Nephron (organoid): ENCODE measurements around the gene CASS4.

Source experiments
- H3K27ac Mint-ChIP-seq, 3 experiments: 2 replicates each; pipeline ENCODE4 v1.8.0; 2020; ENCODE audit warnings: mixed read lengths in 3 of 3, mild to moderate bottlenecking in 2 of 3, moderate library complexity in 1 of 3
- H3K27me3 Mint-ChIP-seq: 2 replicates; pipeline ENCODE4 v1.8.0; 2021; ENCODE audit warnings: low read depth, mild to moderate bottlenecking, moderate library complexity, mixed read lengths
- H3K36me3 Mint-ChIP-seq: 2 replicates; pipeline ENCODE4 v1.8.0; 2020; ENCODE audit warnings: low read depth, mixed read lengths
- H3K4me1 Mint-ChIP-seq: 2 replicates; pipeline ENCODE4 v1.8.0; 2020; ENCODE audit warnings: mixed read lengths
- H3K4me3 Mint-ChIP-seq, 3 experiments: 2 replicates each; pipeline ENCODE4 v1.8.0; 2020; ENCODE audit warnings: mild to moderate bottlenecking in 3 of 3, mixed read lengths in 3 of 3, moderate library complexity in 2 of 3
- H3K9me3 Mint-ChIP-seq: 2 replicates; pipeline ENCODE4 v1.8.0; 2020; ENCODE audit warnings: mixed read lengths
- TF ChIP-seq, protein P1 (sequence below), 3 experiments: fragments of 200-600 bp; sonication (generic); IDR thresholded peaks; one replicate each; pipeline ENCODE4 v1.5.0; 2021; ENCODE audit warnings: antibody characterized with exemption in 3 of 3; ENCODE audit not compliant: unreplicated experiment in 3 of 3

CASS4 gene, protein sequence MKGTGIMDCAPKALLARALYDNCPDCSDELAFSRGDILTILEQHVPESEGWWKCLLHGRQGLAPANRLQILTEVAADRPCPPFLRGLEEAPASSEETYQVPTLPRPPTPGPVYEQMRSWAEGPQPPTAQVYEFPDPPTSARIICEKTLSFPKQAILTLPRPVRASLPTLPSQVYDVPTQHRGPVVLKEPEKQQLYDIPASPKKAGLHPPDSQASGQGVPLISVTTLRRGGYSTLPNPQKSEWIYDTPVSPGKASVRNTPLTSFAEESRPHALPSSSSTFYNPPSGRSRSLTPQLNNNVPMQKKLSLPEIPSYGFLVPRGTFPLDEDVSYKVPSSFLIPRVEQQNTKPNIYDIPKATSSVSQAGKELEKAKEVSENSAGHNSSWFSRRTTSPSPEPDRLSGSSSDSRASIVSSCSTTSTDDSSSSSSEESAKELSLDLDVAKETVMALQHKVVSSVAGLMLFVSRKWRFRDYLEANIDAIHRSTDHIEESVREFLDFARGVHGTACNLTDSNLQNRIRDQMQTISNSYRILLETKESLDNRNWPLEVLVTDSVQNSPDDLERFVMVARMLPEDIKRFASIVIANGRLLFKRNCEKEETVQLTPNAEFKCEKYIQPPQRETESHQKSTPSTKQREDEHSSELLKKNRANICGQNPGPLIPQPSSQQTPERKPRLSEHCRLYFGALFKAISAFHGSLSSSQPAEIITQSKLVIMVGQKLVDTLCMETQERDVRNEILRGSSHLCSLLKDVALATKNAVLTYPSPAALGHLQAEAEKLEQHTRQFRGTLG

DNA sequence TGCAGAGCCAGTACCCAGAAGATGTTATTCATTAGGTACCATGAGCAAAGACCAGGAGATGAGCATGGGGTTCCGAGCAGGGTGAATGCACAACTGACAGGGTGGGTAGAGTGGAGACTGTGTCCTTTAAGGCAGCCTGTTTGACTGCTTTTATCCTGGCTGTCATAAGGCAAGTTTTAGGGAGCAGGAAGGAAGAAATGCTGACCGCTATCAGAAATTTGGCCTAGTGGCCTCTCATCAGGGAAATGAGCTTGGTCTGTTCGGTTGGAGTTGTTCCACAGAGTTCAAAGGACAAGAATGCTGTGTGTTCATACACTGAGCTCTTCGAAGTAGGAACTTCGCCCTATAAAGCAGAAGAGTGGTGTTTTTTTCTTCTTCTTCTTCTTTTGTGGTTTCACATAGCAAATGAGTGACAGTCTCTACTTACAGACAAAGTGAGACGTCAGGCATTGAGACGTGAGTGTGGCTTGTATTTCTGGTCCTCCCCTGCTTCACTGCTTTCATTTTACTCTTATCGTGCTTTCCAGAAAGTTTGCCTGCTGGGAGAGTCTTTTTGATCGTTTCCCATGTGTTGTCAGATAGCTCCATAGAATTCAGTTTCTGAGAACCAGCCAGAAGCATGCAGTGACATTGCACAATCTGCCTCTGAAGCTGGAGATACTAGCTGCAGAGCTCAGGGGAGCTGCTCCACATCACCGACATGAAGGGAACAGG, at the start of gene CASS4:
Gene CASS4, plus strand, starts transcription at position 502 of the 714 bp plus-strand sequence. Its CDS starts 199 bp downstream, at position 701.
- peaks cover 25% of the 10 kb centered on the region for H3K36me3 Mint-ChIP-seq
- H3K9me3 Mint-ChIP-seq, result no peaks in the 10 kb centered on the region
- H3K27ac Mint-ChIP-seq, result peak within 1 kb of the TSS; percentile 86 to 96 (median 91)
- peaks cover 23% of the 10 kb centered on the region for H3K4me1 Mint-ChIP-seq
- no peaks in the 10 kb centered on the region for H3K27me3 Mint-ChIP-seq
- H3K4me3 Mint-ChIP-seq, result peak within 1 kb of the TSS; percentile 47 to 76 (median 57)
- TF ChIP-seq, protein P1, sequence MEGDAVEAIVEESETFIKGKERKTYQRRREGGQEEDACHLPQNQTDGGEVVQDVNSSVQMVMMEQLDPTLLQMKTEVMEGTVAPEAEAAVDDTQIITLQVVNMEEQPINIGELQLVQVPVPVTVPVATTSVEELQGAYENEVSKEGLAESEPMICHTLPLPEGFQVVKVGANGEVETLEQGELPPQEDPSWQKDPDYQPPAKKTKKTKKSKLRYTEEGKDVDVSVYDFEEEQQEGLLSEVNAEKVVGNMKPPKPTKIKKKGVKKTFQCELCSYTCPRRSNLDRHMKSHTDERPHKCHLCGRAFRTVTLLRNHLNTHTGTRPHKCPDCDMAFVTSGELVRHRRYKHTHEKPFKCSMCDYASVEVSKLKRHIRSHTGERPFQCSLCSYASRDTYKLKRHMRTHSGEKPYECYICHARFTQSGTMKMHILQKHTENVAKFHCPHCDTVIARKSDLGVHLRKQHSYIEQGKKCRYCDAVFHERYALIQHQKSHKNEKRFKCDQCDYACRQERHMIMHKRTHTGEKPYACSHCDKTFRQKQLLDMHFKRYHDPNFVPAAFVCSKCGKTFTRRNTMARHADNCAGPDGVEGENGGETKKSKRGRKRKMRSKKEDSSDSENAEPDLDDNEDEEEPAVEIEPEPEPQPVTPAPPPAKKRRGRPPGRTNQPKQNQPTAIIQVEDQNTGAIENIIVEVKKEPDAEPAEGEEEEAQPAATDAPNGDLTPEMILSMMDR (IDR thresholded peaks at IDR 0.05; ENCODE audit: unreplicated experiment in 3 of 3), result no peak

DNA sequence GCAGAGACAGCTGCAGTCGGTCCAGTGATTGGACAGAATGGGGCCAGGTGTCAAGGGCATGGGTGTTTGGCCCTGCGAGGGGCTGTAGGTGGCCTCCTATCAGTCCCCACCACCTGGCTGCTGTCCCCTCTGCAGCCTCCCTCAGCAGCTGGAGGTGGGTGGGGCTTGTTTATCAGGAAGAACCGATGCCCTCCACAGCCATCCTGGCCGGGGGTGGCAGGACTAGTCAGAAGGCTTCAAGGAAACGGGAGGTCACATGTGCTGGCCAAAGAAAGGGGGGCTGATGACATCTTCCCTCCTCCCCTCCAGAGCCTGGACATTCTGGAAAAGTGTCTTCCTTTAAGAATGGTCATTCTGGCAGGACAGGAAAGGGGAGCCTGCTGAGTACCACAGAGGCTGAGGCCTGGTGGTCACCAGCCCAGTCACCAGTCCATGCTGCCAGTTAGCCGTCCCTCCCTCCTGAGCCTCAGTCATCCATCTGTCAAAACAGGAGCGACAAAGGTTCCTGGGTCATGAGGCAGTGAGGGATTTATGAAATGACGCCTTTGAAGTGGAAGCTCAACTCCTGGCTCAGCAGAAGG, 49.1 kb upstream of the CASS4 start:
- Mint-ChIP-seq H3K4me1 (peaks cover 45% of the 10 kb centered on the region), H3K4me3 (peak overlapping the region in 2 of 3 experiments; percentile 14 to 77), H3K36me3 (peaks cover 33% of the 10 kb centered on the region), H3K27ac (peak overlapping the region in 1 of 3 experiments; percentile 69), H3K9me3 (no peaks in the 10 kb centered on the region), H3K27me3 (no peaks in the 10 kb centered on the region)
- TF ChIP-seq, protein P1 (IDR thresholded peaks at IDR 0.05; ENCODE audit: unreplicated experiment in 3 of 3), result no peak

DNA sequence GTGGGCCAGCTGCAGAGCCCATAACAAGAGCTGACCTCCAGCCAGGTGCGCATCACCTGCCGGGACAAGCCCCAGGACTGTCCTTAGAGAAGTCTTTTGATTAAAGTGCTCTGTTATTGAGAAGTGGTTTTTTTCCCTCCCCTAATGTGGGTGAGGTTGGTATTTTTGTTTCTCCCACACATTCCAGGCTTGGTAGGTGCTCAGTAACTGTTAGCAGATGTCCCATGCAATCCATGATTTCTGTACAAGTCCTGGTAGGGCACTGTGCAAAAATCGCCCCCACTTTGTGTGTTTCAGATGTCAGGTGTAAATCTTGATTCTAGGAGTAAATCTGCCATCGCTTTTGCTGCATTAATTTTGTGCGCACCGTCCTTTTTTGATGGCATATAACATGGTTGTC, 48.6 kb upstream of the CASS4 start:
- H3K4me3 Mint-ChIP-seq, result no peak overlapping the region
- H3K36me3 Mint-ChIP-seq, result peaks cover 36% of the 10 kb centered on the region
- H3K27me3 Mint-ChIP-seq, result no peaks in the 10 kb centered on the region
- TF ChIP-seq, protein P1 (IDR thresholded peaks at IDR 0.05; ENCODE audit: unreplicated experiment in 3 of 3), result no peak
- no peak overlapping the region for H3K27ac Mint-ChIP-seq
- peaks cover 50% of the 10 kb centered on the region for H3K4me1 Mint-ChIP-seq
- no peaks in the 10 kb centered on the region for H3K9me3 Mint-ChIP-seq

DNA sequence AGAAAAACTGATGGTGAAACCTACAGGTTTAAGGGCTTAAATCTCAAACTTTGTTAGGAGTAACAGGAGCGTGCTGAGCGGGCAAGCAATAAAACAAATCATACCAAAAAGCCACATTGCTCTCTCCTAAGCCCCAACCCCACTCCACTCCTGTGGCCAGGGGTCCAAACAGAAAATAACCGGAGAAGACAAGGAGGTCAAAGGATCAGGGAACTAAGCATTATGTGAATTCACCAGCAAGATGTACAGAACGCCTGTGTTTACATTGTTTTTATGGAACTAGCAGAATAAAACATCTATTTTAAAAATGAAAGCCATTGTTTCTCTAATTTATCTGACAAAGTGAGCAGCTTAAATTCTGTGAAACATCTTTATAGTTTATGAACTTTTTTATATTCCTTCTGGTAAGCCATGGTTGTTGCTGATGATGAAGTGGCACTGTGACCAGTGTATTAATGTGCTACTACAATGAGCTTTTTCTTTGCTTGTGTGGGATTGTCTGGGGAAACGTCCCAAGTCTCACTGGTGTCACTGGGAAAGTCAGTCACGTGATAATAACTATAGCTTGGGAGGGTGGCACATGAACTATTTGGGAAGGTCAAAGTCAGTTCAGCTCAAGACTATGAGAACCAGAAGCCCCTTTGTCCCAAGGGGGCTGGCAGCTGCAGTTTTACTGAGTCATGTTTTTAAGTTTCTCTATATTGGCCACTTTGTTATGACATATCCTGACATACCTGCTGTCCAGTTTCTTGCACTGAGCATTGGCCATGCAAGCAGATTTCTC, 43.5 kb upstream of the CASS4 start:
- Mint-ChIP-seq H3K4me3 (no peak overlapping the region), H3K4me1 (peaks cover 32% of the 10 kb centered on the region), H3K27me3 (no peaks in the 10 kb centered on the region), H3K27ac (no peak overlapping the region), H3K9me3 (no peaks in the 10 kb centered on the region), H3K36me3 (peaks cover 62% of the 10 kb centered on the region)
- TF ChIP-seq, protein P1 (IDR thresholded peaks at IDR 0.05; ENCODE audit: unreplicated experiment in 3 of 3), result no peak

DNA sequence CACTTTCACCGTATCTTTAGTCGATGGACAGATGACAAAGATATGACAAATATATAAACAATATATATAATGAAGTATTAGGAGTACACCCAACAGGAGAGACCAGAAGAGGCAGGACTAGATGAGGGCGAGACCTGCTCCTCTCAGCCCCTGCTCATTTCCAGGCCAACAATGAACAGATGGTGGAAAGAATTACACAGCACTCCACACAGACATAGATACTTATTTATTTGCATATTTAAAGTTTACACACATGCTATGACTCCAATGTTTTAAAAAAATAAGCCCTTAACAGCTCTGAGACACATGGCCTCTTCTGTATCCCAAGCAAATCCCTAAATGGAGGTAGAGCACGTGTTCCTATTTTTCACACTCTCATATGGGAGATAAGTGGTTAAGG, 42.9 kb upstream of the CASS4 start:
- TF ChIP-seq, protein P1 (IDR thresholded peaks at IDR 0.05; ENCODE audit: unreplicated experiment in 3 of 3), result no peak
- Mint-ChIP-seq H3K27me3 (no peaks in the 10 kb centered on the region), H3K36me3 (peaks cover 60% of the 10 kb centered on the region), H3K27ac (no peak overlapping the region), H3K4me1 (peaks cover 31% of the 10 kb centered on the region), H3K9me3 (no peaks in the 10 kb centered on the region), H3K4me3 (no peak overlapping the region)
